ENCODE results near the gene MFAP3L. TPM values are rescaled to one million over a fixed set of nuclear protein-coding genes. Genes with fewer than 3 reads are reported as not detected.
A peak's percentile ranks its signal among the peaks of the same experiment; 100 is the strongest.

The MFAP3L gene
- total RNA-seq, 2 donors from 2014 or later, result 0.86 to 2.1 TPM

GRCh38 chr4:170003071-170004070, 22.8 kb downstream of the MFAP3L start:
- Mint-ChIP-seq H3K27ac (no peak overlapping the region), H3K9me3 (no peaks in the 10 kb centered on the region), H3K36me3 (no peaks in the 10 kb centered on the region)
- DNase-seq (ENCODE audit: low spot score in 2 of 2), result no peak
- no peak for ATAC-seq

DNA sequence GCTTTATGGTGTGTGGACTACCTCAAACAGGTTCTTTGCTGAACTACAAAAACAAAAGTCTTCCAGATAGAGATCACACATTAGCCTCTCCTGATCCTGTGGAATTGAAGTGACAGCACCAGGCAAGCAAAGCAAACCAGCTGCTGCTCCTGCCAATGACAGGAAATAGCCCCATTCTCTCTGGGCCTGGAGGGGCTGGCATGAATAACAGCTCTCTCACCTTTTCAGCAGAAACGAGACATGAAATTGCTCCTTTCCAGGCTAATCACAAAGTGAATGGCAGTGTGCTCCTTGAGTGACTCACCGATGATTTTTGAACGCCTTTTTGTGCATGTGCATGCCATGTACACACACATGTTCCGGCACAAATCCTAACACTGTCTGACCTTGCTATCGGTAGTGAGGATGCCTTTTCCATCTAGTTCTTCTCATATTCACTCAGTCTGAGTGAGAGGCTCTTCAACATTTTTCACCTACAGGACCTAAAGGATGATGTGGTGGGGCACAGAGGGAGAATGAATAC, 24.4 kb downstream of the MFAP3L start:
- H3K36me3 Mint-ChIP-seq, result no peaks in the 10 kb centered on the region

DNA sequence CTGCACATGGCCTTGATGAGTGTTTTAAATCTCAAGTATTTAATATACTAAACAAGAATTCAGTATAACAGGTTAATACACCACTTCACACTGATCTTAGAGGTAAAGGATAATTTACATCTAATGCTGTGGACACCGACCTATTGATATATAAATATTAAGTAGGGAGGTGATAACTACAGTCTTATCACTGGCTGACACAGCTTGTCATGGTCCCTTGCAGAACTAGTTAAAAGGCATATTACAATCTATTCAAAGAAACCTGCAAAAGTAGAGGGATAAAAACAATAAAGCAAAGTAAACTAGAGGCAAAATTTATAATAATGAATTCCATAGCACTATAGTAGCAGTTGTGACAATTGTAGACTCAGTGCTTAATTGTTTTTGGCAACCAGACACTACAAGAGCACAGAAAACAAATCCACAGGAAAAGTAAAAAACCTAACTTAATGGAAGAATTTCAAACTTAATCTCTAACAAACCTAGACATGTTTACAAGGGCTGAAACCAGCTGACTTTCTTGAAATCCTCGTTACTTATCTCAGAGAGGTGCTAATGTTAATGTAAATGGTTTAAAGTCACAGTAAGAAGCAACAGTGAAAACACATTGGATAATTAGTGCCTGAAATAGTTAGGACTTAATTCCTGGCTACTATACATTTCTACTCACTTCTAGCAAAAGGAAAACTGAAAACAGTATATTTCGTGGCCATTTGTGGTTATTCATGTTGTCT, 25.0 kb downstream of the MFAP3L start:
- Mint-ChIP-seq H3K9me3 (no peaks in the 10 kb centered on the region), H3K36me3 (no peaks in the 10 kb centered on the region), H3K27ac (no peak overlapping the region)
- DNase-seq (ENCODE audit: low spot score in 2 of 2), result no peak
- no peak for ATAC-seq

More for the DNA sequence above, 24.4 kb downstream of the MFAP3L start:
- Mint-ChIP-seq H3K27ac (no peak overlapping the region), H3K9me3 (no peaks in the 10 kb centered on the region)
- DNase-seq (ENCODE audit: low spot score in 2 of 2), result no peak
- no peak for ATAC-seq

DNA sequence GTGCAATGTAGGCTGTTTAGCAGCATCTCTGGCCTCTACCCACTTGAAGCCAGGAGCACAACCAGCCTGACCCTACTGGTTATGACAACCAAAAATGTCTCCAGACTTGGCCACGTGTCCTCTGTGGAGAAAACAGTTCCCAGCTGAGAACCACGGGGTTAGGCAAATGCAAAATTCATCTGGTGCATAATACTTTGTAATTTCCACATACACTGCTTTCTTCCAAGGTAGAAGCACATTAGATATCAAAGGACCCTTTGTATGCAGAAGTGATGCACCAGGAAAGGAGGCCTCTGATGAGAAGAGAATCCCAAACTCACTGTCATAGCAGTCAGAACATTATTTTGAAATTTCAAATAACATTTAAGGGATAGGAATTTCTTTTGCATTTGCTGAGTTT, 26.3 kb downstream of the MFAP3L start:
- Mint-ChIP-seq H3K9me3 (no peaks in the 10 kb centered on the region), H3K27ac (no peak overlapping the region), H3K36me3 (no peaks in the 10 kb centered on the region)
- ATAC-seq (no peak), DNase-seq (ENCODE audit: low spot score in 2 of 2) (no peak)

DNA sequence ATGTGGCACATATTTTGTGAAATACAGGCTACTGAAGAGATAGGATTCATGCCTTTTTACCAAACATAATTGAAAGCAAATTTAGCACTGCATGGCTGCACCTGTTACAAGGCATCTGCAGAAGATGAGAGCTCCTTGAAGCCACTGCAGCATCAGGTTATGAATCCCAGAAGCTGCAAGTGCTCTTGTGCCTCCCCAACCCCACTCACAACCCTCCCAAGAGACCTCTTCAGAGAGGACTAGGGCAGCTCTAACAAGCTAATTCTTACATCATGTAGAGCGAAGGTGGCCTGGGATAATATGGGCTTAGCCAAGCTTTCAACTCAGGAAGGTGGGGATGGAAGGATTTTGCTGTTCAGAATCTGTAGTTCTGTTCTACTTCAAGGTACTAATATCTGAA, 27.2 kb downstream of the MFAP3L start:
- Mint-ChIP-seq H3K27ac (no peak overlapping the region), H3K36me3 (no peaks in the 10 kb centered on the region), H3K9me3 (no peaks in the 10 kb centered on the region)
- ATAC-seq (no peak), DNase-seq (ENCODE audit: low spot score in 2 of 2) (no peak)

GRCh38 chr4:169996379-169997240, 29.6 kb downstream of the MFAP3L start:
- no peaks in the 10 kb centered on the region for H3K9me3 Mint-ChIP-seq
- DNase-seq (ENCODE audit: low spot score in 2 of 2) (no peak), ATAC-seq (no peak)
- no peak overlapping the region for H3K27ac Mint-ChIP-seq
- H3K36me3 Mint-ChIP-seq, result no peaks in the 10 kb centered on the region

GRCh38 chr4:169993531-169993930, 32.7 kb downstream of the MFAP3L start:
- DNase-seq (ENCODE audit: low spot score in 2 of 2), result no peak
- Mint-ChIP-seq H3K27ac (no peak overlapping the region), H3K9me3 (no peaks in the 10 kb centered on the region), H3K36me3 (no peaks in the 10 kb centered on the region)
- ATAC-seq, result no peak

- Mint-ChIP-seq H3K27ac (no peak overlapping the region), H3K36me3 (no peaks in the 10 kb centered on the region), H3K9me3 (no peaks in the 10 kb centered on the region)
- DNase-seq (ENCODE audit: low spot score in 2 of 2) (no peak), ATAC-seq (peak in 1 of 2 donors; percentile 67)
These were observed 37.9 kb downstream of the MFAP3L start for GRCh38 chr4:169988252-169988651.

- Mint-ChIP-seq H3K27ac (no peak overlapping the region), H3K36me3 (no peaks in the 10 kb centered on the region), H3K9me3 (no peaks in the 10 kb centered on the region)
- DNase-seq (ENCODE audit: low spot score in 2 of 2) (no peak), ATAC-seq (peak in 1 of 2 donors; percentile 83)
These were observed 38.6 kb downstream of the MFAP3L start for GRCh38 chr4:169987327-169988228.

DNA sequence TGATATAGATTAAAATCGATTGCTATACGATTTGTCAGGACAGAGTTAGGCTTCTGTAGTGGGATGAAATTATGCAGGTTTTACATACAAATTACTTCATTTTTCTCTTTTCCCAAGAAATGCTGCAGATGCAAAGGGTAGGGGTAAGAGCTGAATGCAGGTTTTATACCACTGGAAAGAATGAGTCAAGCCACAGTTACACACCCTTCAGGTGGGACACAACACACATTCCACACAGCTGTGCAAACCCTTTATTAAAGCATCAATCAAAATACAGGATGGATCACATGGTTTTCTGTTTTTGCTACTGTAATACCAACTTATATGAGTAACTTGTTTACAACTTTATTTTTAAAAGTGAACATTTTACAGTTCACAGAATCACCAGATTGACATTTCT, 39.8 kb downstream of the MFAP3L start:
- no peak for DNase-seq (ENCODE audit: low spot score in 2 of 2)
- ATAC-seq, result no peak
- H3K9me3 Mint-ChIP-seq, result no peaks in the 10 kb centered on the region
- H3K36me3 Mint-ChIP-seq, result no peaks in the 10 kb centered on the region
- no peak overlapping the region for H3K27ac Mint-ChIP-seq

DNA sequence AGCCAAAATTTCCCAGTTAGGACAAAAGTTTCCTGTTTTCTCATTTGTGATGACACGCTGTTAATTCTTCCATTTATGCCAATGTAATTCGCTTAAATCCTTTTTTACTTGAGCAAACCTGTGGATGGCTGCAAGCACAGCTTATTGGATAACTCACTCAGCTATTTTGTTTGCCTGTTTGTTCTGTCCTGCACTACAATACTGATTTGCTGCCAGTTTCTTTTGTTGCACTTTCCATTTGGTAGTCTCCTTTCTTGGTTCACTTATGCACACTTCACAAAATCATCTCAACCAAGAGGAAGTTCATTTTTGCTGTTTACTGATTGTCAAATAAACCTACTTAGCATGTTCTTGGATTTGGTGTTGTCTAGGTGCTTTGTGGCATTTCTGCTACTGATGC, 40.3 kb downstream of the MFAP3L start:
- no peak for DNase-seq (ENCODE audit: low spot score in 2 of 2)
- no peaks in the 10 kb centered on the region for H3K9me3 Mint-ChIP-seq
- H3K36me3 Mint-ChIP-seq, result no peaks in the 10 kb centered on the region
- ATAC-seq, result no peak
- H3K27ac Mint-ChIP-seq, result no peak overlapping the region

GRCh38 chr4:169984745-169985144, 41.5 kb downstream of the MFAP3L start:
- ATAC-seq (no peak), DNase-seq (ENCODE audit: low spot score in 2 of 2) (no peak)
- no peak overlapping the region for H3K27ac Mint-ChIP-seq
- H3K36me3 Mint-ChIP-seq, result no peaks in the 10 kb centered on the region
- no peaks in the 10 kb centered on the region for H3K9me3 Mint-ChIP-seq

DNA sequence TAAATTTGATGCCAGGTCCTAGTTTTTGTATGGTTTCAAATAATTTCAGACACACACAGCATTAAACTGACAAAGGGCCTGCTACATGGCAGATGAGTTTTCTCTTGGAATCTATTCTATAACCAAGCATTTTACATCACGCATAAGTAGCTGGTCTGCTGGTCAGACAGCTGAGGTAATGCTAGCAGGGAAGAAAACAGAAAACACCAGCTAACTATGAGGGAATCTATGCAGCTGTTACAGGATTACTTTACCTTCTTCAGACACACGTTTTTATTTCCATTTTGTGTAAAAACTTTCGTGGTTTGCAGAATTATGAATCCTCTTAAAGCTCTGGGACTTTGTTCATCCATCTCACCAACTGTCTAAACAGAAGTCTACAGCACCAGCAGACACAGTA, 42.0 kb downstream of the MFAP3L start:
- DNase-seq (ENCODE audit: low spot score in 2 of 2) (no peak), ATAC-seq (no peak)
- no peaks in the 10 kb centered on the region for H3K9me3 Mint-ChIP-seq
- no peaks in the 10 kb centered on the region for H3K36me3 Mint-ChIP-seq
- no peak overlapping the region for H3K27ac Mint-ChIP-seq

DNA sequence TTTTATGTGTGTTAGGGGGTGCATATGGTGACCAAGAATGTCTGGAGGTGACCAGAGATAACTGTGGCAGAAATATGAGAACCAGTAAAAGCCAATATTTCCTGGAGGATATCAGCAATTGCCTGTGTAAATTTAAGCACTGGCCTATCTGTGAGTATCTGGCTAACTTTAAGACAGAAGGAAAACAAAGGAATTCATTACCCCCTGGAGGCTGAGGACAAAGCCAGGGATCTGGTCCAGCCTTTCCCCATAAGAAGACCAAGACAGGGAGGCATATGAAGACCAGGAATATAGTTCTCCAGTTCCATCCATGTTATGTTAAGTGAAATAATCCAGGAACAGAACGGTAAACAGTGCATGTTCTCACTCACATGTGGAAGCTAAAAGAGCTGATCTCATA, 49.2 kb downstream of the MFAP3L start:
- Mint-ChIP-seq H3K9me3 (no peaks in the 10 kb centered on the region), H3K27ac (no peak overlapping the region), H3K36me3 (no peaks in the 10 kb centered on the region)
- DNase-seq (ENCODE audit: low spot score in 2 of 2), result no peak
- no peak for ATAC-seq

- DNase-seq (ENCODE audit: low spot score in 2 of 2) (no peak), ATAC-seq (peak in 1 of 2 donors; percentile 47)
- H3K27ac Mint-ChIP-seq, result no peak overlapping the region
- no peaks in the 10 kb centered on the region for H3K9me3 Mint-ChIP-seq
- no peaks in the 10 kb centered on the region for H3K36me3 Mint-ChIP-seq
These were observed 50.1 kb downstream of the MFAP3L start for GRCh38 chr4:169975838-169976796.

All from activated naive CD4-positive, alpha-beta T cell treated with anti-CD3 and anti-CD28 coated beads, Interleukin-2, amount 50 U/mL, for 72 hours (primary cell).